ENCODE measurements around the gene GLIS1. TPM values are rescaled to one million over a fixed set of nuclear protein-coding genes. Genes with fewer than 3 reads are reported as not detected.
A peak's percentile ranks its signal among the peaks of the same experiment; 100 is the strongest.

The GLIS1 gene
- polyA plus RNA-seq, 3 donors: not detected

- Histone ChIP-seq H3K79me2 (ENCODE audit: insufficient read depth, low read length) (no peaks in the 10 kb centered on the region), H3K9ac (ENCODE audit: insufficient read depth, low read length, poor library complexity, severe bottlenecking) (no peak overlapping the region), H3K4me3 (replicated peaks in 1 of 3; ENCODE audit: low read depth in 2 of 3, low read length in 3 of 3) (no peak overlapping the region), H3K4me2 (replicated peaks; ENCODE audit: extremely low read depth, low read length, poor library complexity, severe bottlenecking) (no peak overlapping the region), H4K20me1 (ENCODE audit: insufficient read depth, low read length) (no peaks in the 10 kb centered on the region), H2AFZ (ENCODE audit: insufficient read depth, low read depth, low read length, poor library complexity, severe bottlenecking) (no peak overlapping the region), H3K27me3 (ENCODE audit: control insufficient read depth in 2 of 2, insufficient read depth in 2 of 2, low read length in 2 of 2) (no peaks in the 10 kb centered on the region), H3K27ac (ENCODE audit: low read depth in 1 of 2, low read length in 2 of 2) (no peak overlapping the region), H3K9me3 (replicated peaks in 1 of 2; ENCODE audit: control insufficient read depth in 1 of 2, insufficient read depth in 1 of 2, low read length in 2 of 2) (no peaks in the 10 kb centered on the region), H3K4me1 (ENCODE audit: control insufficient read depth in 1 of 2, insufficient read depth in 2 of 2, low read length in 2 of 2) (no peaks in the 10 kb centered on the region), H3K36me3 (replicated peaks in 1 of 2; ENCODE audit: control insufficient read depth in 1 of 2, insufficient read depth in 2 of 2, low read length in 2 of 2) (no peaks in the 10 kb centered on the region)
- Mint-ChIP-seq H3K27ac (peak overlapping the region in 1 of 7 donors; percentile 5), H3K4me3 (no peak overlapping the region), H3K4me1 (no peaks in the 10 kb centered on the region), H3K27me3 (ENCODE audit: low read depth in 3 of 3) (peaks cover 1 to 4% (median 3%) of the 10 kb centered on the region in 3 donors), H3K9me3 (peaks cover 0 to 2% (median 0%) of the 10 kb centered on the region in 7 donors), H3K36me3 (no peaks in the 10 kb centered on the region)
- intact Hi-C loops (cut with micrococcal nuclease): no loop called here
- WGBS (ENCODE audit: insufficient coverage): 83% methylated on average over 5 of the region's 8 CpGs
- no peak for DNase-seq
- no peak for TF ChIP-seq CTCF (IDR thresholded peaks at IDR 0.05)
These were observed 156.5 kb downstream of the GLIS1 start for GRCh38 chr1:53582211-53583020.

GRCh38 chr1:53581476-53581875, 157.5 kb downstream of the GLIS1 start:
- no peaks in the 10 kb centered on the region for H3K4me1 Mint-ChIP-seq
- no peaks in the 10 kb centered on the region for H3K36me3 Mint-ChIP-seq
- Histone ChIP-seq H3K79me2 (ENCODE audit: insufficient read depth, low read length) (no peaks in the 10 kb centered on the region), H3K4me2 (replicated peaks; ENCODE audit: extremely low read depth, low read length, poor library complexity, severe bottlenecking) (no peak overlapping the region), H3K27me3 (ENCODE audit: control insufficient read depth in 2 of 2, insufficient read depth in 2 of 2, low read length in 2 of 2) (no peaks in the 10 kb centered on the region), H3K4me1 (ENCODE audit: control insufficient read depth in 1 of 2, insufficient read depth in 2 of 2, low read length in 2 of 2) (no peaks in the 10 kb centered on the region), H2AFZ (ENCODE audit: insufficient read depth, low read depth, low read length, poor library complexity, severe bottlenecking) (no peak overlapping the region), H3K36me3 (replicated peaks in 1 of 2; ENCODE audit: control insufficient read depth in 1 of 2, insufficient read depth in 2 of 2, low read length in 2 of 2) (no peaks in the 10 kb centered on the region), H3K4me3 (replicated peaks in 1 of 3; ENCODE audit: low read depth in 2 of 3, low read length in 3 of 3) (no peak overlapping the region), H3K9me3 (replicated peaks in 1 of 2; ENCODE audit: control insufficient read depth in 1 of 2, insufficient read depth in 1 of 2, low read length in 2 of 2) (no peaks in the 10 kb centered on the region), H3K9ac (ENCODE audit: insufficient read depth, low read length, poor library complexity, severe bottlenecking) (no peak overlapping the region), H3K27ac (ENCODE audit: low read depth in 1 of 2, low read length in 2 of 2) (no peak overlapping the region), H4K20me1 (ENCODE audit: insufficient read depth, low read length) (no peaks in the 10 kb centered on the region)
- DNase-seq: no peak
- peaks cover 0 to 2% (median 0%) of the 10 kb centered on the region in 7 donors for H3K9me3 Mint-ChIP-seq
- intact Hi-C loops (cut with micrococcal nuclease): no loop called here
- peaks cover 1 to 3% (median 2%) of the 10 kb centered on the region in 3 donors for H3K27me3 Mint-ChIP-seq (ENCODE audit: low read depth in 3 of 3)
- H3K4me3 Mint-ChIP-seq: no peak overlapping the region
- H3K27ac Mint-ChIP-seq: peak overlapping the region in 1 of 7 donors; percentile 9
- no CpG with 5 or more reads among the region's 4 CpGs for WGBS (ENCODE audit: insufficient coverage)
- TF ChIP-seq CTCF (IDR thresholded peaks at IDR 0.05): no peak
